GM12892 (cell line): ENCODE data around the gene BACE2.

Source experiments
- POLR2A ChIP-seq: IDR thresholded peaks from 2 replicates; pipeline ENCODE4 v1.6.1; 2011; ENCODE audit warnings: low read depth, low read length, control low read depth
- POLR2AphosphoS5 ChIP-seq: IDR thresholded peaks from 2 replicates; pipeline ENCODE4 v1.6.1; 2011; ENCODE audit warnings: low read depth, low read length, control low read depth
- TAF1 ChIP-seq: IDR thresholded peaks from 2 replicates; pipeline ENCODE4 v1.6.1; 2011; ENCODE audit warnings: low read depth, mild to moderate bottlenecking, control low read depth, low read length, borderline replicate concordance

GRCh38 chr21:41269535-41269934 lies 101.6 kb downstream of the BACE2 start:
- TF ChIP-seq POLR2A, result no peak
- no peak for TF ChIP-seq POLR2AphosphoS5
- no peak for TF ChIP-seq TAF1
